Activated CD8-positive, alpha-beta T cell treated with anti-CD3 and anti-CD28 coated beads for 36 hours (primary cell): Measurements from ENCODE around the gene UBXN10. TPM values are rescaled to one million over a fixed set of nuclear protein-coding genes. Genes with fewer than 3 reads are reported as not detected.

Experiments used
- ATAC-seq: fragments of 200-7000 bp; cut with Tn5 transposase; one replicate; pipeline ENCODE4 v1.10.0; 2021; ENCODE audit warnings: mild to moderate bottlenecking, moderate library complexity
- CTCF ChIA-PET: fragments of 350-600 bp; sonication (Branson Sonifier 250); formaldehyde crosslinking; loops from one replicate; lab custom pipeline; 2021; ENCODE audit warnings: antibody characterized with exemption; lab: Charles Lee
- POLR2A ChIA-PET: fragments of 350-600 bp; sonication (Branson Sonifier 250); formaldehyde crosslinking; loops from one replicate; lab custom pipeline; 2021; ENCODE audit warnings: antibody characterized with exemption; lab: Charles Lee
- DNase-seq: peaks from one replicate; pipeline ENCODE4 v3.0.0-alpha.2; 2020
- H3K27ac Mint-ChIP-seq: one replicate; pipeline ENCODE4 v1.8.0; 2021; ENCODE audit warnings: mild to moderate bottlenecking, mixed read lengths
- H3K27me3 Mint-ChIP-seq: one replicate; pipeline ENCODE4 v1.8.0; 2021; ENCODE audit warnings: mixed read lengths
- H3K36me3 Mint-ChIP-seq: one replicate; pipeline ENCODE4 v1.8.0; 2021; ENCODE audit warnings: low read depth, mixed read lengths
- H3K4me1 Mint-ChIP-seq: one replicate; pipeline ENCODE4 v1.8.0; 2021; ENCODE audit warnings: low read depth, mixed read lengths
- H3K4me3 Mint-ChIP-seq: one replicate; pipeline ENCODE4 v1.8.0; 2021; ENCODE audit warnings: mild to moderate bottlenecking, moderate library complexity, mixed read lengths
- H3K9me3 Mint-ChIP-seq: one replicate; pipeline ENCODE4 v1.8.0; 2021; ENCODE audit warnings: mixed read lengths
- intact Hi-C: fragments of 100-400 bp; cut with micrococcal nuclease; formaldehyde crosslinking; loops from one replicate; pipeline ENCODE4 v1.10.0; 2022
- total RNA-seq, 2 experiments: library from RNA; stranded (reverse); gene quantifications; one replicate each; pipeline ENCODE4 v1.2.3, GENCODE V29; 2021
- TF ChIP-seq, protein P1 (sequence below): fragments of 200-600 bp; IDR thresholded peaks from one replicate; pipeline ENCODE4 v1.8.0; 2022; ENCODE audit warnings: antibody characterized with exemption, mild to moderate bottlenecking

UBXN10 gene
- total RNA-seq, 2 experiments from 2014 or later: 0.34 to 0.45 TPM

GRCh38 chr1:20187813-20188454 lies 2.0 kb downstream of the UBXN10 start:
- DNase-seq (peak; percentile 18), ATAC-seq (no peak)
- intact Hi-C loops: no loop called here
- CTCF ChIA-PET: interaction anchor here (0.8 to 1.9 kb wide), 8 partner anchors 9 to 306 kb away, joined by 3 to 9 read pairs (median 4); no protein-coding TSS in a partner anchor
- Mint-ChIP-seq H3K9me3 (no peaks in the 10 kb centered on the region), H3K4me1 (peaks cover 39% of the 10 kb centered on the region), H3K4me3 (no peak overlapping the region), H3K36me3 (peaks cover 2% of the 10 kb centered on the region), H3K27ac (peak overlapping the region; percentile 59), H3K27me3 (peaks cover 25% of the 10 kb centered on the region)
- POLR2A ChIA-PET: interaction anchor here (1.2 to 1.7 kb wide), 3 partner anchors 9 to 40 kb away, joined by 3 to 4 read pairs (median 3); no protein-coding TSS in a partner anchor
- TF ChIP-seq, protein P1, sequence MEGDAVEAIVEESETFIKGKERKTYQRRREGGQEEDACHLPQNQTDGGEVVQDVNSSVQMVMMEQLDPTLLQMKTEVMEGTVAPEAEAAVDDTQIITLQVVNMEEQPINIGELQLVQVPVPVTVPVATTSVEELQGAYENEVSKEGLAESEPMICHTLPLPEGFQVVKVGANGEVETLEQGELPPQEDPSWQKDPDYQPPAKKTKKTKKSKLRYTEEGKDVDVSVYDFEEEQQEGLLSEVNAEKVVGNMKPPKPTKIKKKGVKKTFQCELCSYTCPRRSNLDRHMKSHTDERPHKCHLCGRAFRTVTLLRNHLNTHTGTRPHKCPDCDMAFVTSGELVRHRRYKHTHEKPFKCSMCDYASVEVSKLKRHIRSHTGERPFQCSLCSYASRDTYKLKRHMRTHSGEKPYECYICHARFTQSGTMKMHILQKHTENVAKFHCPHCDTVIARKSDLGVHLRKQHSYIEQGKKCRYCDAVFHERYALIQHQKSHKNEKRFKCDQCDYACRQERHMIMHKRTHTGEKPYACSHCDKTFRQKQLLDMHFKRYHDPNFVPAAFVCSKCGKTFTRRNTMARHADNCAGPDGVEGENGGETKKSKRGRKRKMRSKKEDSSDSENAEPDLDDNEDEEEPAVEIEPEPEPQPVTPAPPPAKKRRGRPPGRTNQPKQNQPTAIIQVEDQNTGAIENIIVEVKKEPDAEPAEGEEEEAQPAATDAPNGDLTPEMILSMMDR: no peak

- ATAC-seq (no peak), DNase-seq (no peak)
- CTCF ChIA-PET: interaction anchor here (0.8 to 1.9 kb wide), 8 partner anchors 9 to 306 kb away, joined by 3 to 9 read pairs (median 4); no protein-coding TSS in a partner anchor
- Mint-ChIP-seq H3K9me3 (no peaks in the 10 kb centered on the region), H3K36me3 (peaks cover 2% of the 10 kb centered on the region), H3K27ac (no peak overlapping the region), H3K4me3 (no peak overlapping the region), H3K4me1 (peaks cover 39% of the 10 kb centered on the region), H3K27me3 (peaks cover 27% of the 10 kb centered on the region)
- TF ChIP-seq, protein P1: no peak
- POLR2A ChIA-PET: interaction anchor here (1.2 to 1.7 kb wide), 3 partner anchors 10 to 40 kb away, joined by 3 to 4 read pairs (median 3); no protein-coding TSS in a partner anchor
- intact Hi-C loops: no loop called here
Measured at GRCh38 chr1:20188455-20188817, 2.5 kb downstream of the UBXN10 start.

DNA sequence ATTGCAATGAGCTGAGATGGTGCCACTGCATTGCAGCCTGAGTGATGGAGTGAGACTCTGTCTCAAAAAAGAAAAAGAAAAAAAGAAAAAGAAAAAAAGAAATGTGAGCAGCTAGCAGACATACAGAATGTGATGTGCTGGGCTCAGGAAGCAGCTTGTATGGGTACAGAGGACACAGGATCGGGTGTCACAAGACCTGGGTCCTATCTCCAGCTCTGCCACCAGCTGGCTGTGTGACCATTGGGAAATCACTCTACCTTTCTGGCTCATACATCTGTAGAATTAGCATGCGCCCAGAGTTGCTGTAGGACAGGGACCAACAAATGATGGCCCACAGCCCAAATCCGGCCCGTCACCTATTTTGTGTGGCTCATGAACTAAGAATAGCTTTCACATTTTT lies 3.8 kb downstream of the UBXN10 start:
- no peak for ATAC-seq
- H3K9me3 Mint-ChIP-seq: no peaks in the 10 kb centered on the region
- peaks cover 30% of the 10 kb centered on the region for H3K27me3 Mint-ChIP-seq
- intact Hi-C loops: no loop called here
- H3K27ac Mint-ChIP-seq: no peak overlapping the region
- no peak overlapping the region for H3K4me3 Mint-ChIP-seq
- DNase-seq: no peak
- ChIA-PET POLR2A (no interaction called here), CTCF (interaction anchor here (1.1 to 1.7 kb wide), 4 partner anchors 16 to 31 kb away, joined by 3 to 6 read pairs (median 4); no protein-coding TSS in a partner anchor)
- TF ChIP-seq, protein P1: no peak
- H3K36me3 Mint-ChIP-seq: no peaks in the 10 kb centered on the region
- peaks cover 32% of the 10 kb centered on the region for H3K4me1 Mint-ChIP-seq

GRCh38 chr1:20190256-20191160 lies 4.6 kb downstream of the UBXN10 start:
- ATAC-seq (no peak), DNase-seq (no peak)
- Mint-ChIP-seq H3K9me3 (no peaks in the 10 kb centered on the region), H3K4me3 (no peak overlapping the region), H3K27ac (no peak overlapping the region), H3K4me1 (peaks cover 29% of the 10 kb centered on the region), H3K36me3 (no peaks in the 10 kb centered on the region), H3K27me3 (peaks cover 38% of the 10 kb centered on the region)
- TF ChIP-seq, protein P1: no peak
- CTCF ChIA-PET: interaction anchor here (1.2 to 1.7 kb wide), 4 partner anchors 22 to 32 kb away, joined by 3 to 6 read pairs (median 5); no protein-coding TSS in a partner anchor
- intact Hi-C loops: no loop called here
- POLR2A ChIA-PET: interaction anchor here (1.1 kb wide), 1 partner anchor 61 kb away, joined by 3 read pairs; no protein-coding TSS in a partner anchor
